H1 (cell line): Measurements from ENCODE around the gene RPL14. TPM values are rescaled to one million over a fixed set of nuclear protein-coding genes. Genes with fewer than 3 reads are reported as not detected.

ENCODE experiments used
- polyA plus RNA-seq, 7 experiments: library from polyadenylated mRNA; depleted of rRNA in 3 of 7; stranded (reverse) in 5 of 7; unstranded in 2 of 7; fragments of >200 nt in 5 of 7; fragments of 200-250 nt in 2 of 7; gene quantifications; 1 replicate in 5 of 7; 2 replicates in 1 of 7; 4 replicates in 1 of 7; pipeline versions ENCODE4 v1.2.1 to v1.2.3, GENCODE V29; 2011 to 2013; ENCODE audit warnings: missing spikeins in 2 of 7, mixed read lengths in 2 of 7
- small RNA-seq: library from polyadenylated mRNA; stranded (forward); fragments of <200 nt; extraction: miRNeasy Mini kit (QIAGEN cat#:217004); gene quantifications from one replicate; pipeline ENCODE3, GENCODE V24; 2013; ENCODE audit not compliant: insufficient read depth
- total RNA-seq: library from RNA; stranded (reverse); fragmentation: NEBNext Ultra II Directional; extraction: Animal tissue kit (Norgen Biotek cat#: 25700); gene quantifications from 2 replicates; pipeline ENCODE4 v1.2.1, GENCODE V29; 2021

The RPL14 gene
- total and polyA plus RNA-seq, 2 of the 8 experiments (the other 6 are each of a cell fraction or from before 2014, with no cell fraction given) = 1,192 to 2,341 TPM

Small RNA genes lying within 50 kb of the gene (small RNA-seq; reads per million reads assigned to genes)
- not detected for gene RNU5B-2P

Other genes starting within 250 kb of the RPL14 start
- gene EIF1B, start 147.6 kb upstream of the RPL14 start, total RNA-seq = 111 and 115 TPM in 2 replicates
- 42.4 and 42.5 TPM in 2 replicates for gene EIF1B, start 147.6 kb upstream of the RPL14 start, polyA plus RNA-seq (2011; rRNA removed)
- 0.44 and 0.60 TPM in 2 replicates for gene ENTPD3, start 70.2 kb upstream of the RPL14 start, total RNA-seq
- 0.66 and 1.0 TPM in 2 replicates for gene ENTPD3, start 70.2 kb upstream of the RPL14 start, polyA plus RNA-seq (2011; rRNA removed)
- gene ZNF619, start 19.8 kb downstream of the RPL14 start, total RNA-seq = 7.0 and 8.2 TPM in 2 replicates
- gene ZNF619, start 19.8 kb downstream of the RPL14 start, polyA plus RNA-seq (2011; rRNA removed) = 2.2 and 2.3 TPM in 2 replicates
- 20.2 and 21.4 TPM in 2 replicates for gene ZNF620, start 48.7 kb downstream of the RPL14 start, total RNA-seq
- gene ZNF620, start 48.7 kb downstream of the RPL14 start, polyA plus RNA-seq (2011; rRNA removed) = 5.1 and 5.3 TPM in 2 replicates
- gene ZNF621, start 67.6 kb downstream of the RPL14 start, total RNA-seq = 15.4 and 15.8 TPM in 2 replicates
- 9.4 and 10.9 TPM in 2 replicates for gene ZNF621, start 67.6 kb downstream of the RPL14 start, polyA plus RNA-seq (2011; rRNA removed)